ENCODE results near the gene EDRF1.
"Not testable (repeated sequence)": the region's sequence is repeated elsewhere in the genome, so short reads cannot be mapped to it uniquely, and the experiment has no call there.

The EDRF1 gene, protein sequence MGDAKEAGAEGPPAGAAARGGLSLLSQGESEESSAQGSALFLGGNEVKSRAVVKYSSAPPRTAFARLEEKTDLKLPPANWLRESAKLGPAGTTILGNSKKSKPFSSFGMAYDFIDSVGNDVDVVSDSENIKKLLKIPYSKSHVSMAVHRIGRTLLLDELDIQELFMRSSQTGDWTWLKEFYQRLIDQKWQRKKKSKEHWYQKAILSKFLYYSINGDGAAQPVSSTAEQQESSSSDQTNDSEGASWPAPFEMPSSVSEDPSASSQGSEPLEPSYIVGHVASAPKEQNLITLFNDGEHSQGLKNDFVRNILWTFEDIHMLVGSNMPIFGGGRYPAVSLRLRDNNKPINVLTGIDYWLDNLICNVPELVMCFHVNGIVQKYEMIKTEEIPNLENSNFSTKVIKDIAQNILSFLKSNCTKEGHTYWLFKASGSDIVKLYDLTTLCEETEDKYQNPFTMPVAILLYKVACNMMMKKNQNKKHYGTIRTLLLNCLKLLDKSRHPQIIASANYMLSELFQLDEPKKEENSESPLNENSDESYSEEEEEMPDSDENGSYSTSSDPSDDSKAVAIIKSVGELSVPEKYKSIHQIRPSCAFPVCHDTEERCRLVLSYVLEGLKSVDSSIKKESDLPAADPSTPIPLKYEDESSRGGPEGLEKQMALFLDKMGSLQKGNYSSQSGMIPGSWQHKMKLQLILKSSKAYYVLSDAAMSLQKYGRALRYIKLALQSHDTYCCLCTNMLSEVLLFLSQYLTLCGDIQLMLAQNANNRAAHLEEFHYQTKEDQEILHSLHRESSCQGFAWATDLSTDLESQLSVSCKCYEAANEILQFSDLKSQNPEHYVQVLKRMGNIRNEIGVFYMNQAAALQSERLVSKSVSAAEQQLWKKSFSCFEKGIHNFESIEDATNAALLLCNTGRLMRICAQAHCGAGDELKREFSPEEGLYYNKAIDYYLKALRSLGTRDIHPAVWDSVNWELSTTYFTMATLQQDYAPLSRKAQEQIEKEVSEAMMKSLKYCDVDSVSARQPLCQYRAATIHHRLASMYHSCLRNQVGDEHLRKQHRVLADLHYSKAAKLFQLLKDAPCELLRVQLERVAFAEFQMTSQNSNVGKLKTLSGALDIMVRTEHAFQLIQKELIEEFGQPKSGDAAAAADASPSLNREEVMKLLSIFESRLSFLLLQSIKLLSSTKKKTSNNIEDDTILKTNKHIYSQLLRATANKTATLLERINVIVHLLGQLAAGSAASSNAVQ

DNA sequence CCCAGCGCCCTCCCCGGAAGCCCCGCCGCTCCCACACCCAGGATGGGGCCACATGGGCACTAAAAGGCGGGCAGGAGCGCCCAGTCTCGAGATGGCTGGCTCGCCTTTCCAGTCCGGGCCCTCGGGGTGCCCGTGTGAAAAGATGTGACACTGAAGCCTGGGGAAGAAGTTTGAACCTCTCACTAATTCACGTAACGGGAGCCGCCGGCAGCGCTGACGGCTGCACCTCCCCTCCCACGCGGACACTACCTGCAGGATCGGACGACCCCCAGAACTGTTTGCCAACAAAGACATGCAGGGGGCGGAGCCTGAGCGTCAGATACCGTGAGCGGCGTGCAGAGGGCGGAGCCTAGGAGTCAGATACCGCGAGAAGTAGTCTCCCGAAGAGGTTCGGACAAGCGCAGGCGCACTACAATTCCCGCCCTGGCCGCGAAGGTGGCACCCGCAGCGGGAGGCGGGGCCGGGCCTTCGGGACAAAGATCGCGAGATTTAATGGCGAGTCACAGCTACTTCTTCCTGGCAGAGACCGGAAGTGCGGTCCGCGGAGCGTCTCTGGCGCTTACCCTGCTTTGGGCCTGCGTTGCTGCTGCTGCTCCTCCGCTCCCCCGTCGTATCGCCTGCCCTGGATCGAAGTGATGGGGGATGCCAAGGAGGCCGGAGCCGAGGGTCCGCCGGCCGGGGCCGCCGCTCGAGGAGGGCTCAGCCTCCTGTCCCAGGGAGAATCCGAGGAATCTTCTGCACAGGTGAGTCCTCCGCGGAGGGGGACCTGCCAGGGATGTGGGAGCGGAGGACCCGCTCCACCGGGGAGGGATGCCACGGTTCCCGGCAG is at the start of gene EDRF1:
Gene EDRF1, plus strand, starts transcription at position 537 of the 829 bp plus-strand sequence. Its CDS starts 99 bp downstream, at position 636.
- no peak for DNase-seq

DNA sequence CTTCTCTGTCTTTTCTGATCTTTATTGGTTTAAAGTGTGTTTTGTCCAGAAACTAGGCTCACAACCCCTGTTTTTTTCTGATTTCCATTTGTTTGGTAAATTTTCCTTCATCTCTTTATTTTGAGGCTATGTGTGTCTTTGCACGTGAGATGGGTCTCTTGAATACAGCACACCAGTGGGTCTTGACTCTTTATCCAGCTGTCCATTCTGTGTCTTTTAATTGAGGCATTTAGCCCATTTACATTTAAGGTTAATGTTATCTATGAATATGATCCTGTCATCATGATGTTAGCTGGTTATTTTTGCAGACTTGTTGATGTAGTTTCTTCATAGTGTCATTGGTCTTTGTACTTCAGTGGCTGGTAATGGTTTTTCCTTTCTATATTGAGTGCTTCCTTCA is 46.6 kb upstream of the EDRF1 start:
- no peak for DNase-seq

- no peak for DNase-seq
These were observed 40.1 kb upstream of the EDRF1 start for GRCh38 chr10:125679436-125679835.

GRCh38 chr10:125683063-125683462 is 36.4 kb upstream of the EDRF1 start, which contains the start of gene TEX36:
Gene TEX36 (minus strand): TSS chr10:125683163. CDS start chr10:125682989, 174 bp downstream.
- DNase-seq = no peak

GRCh38 chr10:125683821-125684220 is 35.7 kb upstream of the EDRF1 start:
- no peak for DNase-seq

GRCh38 chr10:125684581-125684980 is 34.9 kb upstream of the EDRF1 start:
- DNase-seq = no peak

- no peak for DNase-seq
These were observed 31.9 kb upstream of the EDRF1 start for GRCh38 chr10:125687507-125688185.

DNA sequence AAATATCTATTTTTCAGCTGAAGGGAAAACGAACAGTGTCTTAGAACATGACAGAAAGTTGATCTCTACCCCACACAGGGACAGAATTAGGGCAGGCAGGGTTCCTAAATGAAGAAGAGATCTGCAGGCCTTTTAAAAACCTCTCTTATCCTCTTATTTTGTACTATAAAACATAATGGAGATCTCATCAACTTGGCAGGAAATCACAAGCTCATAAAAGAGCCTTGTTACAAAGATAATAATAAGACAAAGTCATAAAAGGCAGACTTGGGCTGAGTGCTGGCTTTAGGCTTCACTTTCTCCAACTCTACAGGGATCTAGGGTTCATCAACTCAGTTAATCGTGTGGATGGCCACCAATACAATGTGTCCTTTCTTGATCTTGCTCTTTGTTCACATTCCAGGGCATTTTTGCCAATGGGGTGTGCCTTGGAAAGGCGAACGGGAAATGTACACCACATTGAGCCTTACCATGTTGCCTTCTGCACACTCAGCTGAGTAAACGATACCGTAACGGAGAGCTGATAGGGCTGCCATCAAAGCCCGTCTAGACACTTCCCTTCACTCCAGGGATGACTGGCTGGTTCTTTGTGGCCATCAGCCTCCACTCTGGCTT is 29.4 kb upstream of the EDRF1 start:
- DNase-seq = no peak

GRCh38 chr10:125691160-125691981 is 28.1 kb upstream of the EDRF1 start:
- DNase-seq = no peak

DNA sequence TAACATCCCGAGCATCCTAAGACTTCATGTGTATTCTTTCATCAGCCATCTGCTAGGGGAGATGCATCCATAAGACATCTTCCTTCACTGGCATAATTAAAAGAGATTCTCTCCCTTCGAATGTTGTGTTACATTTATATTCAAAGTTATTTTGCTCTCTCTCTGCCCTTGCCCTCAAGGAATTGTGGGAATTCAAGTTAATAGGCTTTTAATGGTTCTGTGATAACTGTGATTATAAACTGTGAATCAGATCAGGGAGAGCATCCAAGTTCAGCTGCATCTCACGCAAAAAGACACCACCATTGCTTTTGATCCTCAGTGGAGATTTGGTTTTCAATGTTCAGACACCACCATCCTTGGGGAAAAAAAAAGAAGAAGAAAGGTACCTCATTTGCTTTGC is 27.3 kb upstream of the EDRF1 start:
- no peak for DNase-seq

DNA sequence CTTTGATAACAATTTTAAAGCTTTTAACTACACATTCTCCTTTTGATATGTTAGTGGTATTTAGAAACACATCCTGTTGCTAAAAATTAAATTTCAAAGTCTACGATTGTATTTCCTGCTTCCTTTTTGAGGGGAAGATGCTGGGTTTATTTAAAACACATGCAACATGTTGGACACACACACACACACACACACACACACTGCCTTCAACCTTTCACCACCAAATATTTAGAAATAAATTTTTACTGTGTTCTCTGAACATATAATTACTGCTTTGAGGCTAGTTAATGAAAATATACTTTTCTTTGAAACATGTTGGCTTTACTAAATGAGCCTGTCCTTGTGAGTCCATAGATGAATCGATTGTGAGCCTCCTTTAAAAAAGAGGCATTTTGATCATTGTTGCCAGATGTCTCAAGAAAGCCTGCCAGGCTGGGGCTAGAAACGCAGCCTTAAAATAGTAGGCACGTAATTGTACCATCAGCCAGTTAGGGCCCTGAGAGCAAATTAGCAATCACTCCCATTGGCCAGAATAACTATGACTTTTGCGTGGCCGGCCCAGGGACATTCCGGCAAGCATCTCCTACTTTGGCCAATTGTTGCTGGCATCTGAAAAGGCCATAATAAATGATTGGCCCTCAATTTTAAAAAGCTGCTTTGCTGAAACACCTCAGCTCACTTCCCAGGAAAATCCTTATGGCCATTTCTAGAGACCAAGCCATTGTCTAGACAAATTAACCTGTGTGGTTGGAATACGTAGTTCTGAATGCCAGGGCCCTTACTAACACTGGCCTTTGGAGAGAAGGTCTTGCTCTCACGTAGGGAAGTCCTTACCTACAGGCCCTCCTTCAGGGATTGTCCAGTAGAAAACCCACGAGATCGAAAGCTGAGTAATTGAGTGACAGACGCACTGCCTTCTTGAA is 26.6 kb upstream of the EDRF1 start:
- no peak for DNase-seq

GRCh38 chr10:125693524-125693847 is 26.0 kb upstream of the EDRF1 start:
- DNase-seq = no peak

- DNase-seq = no peak
These were observed 24.6 kb upstream of the EDRF1 start for GRCh38 chr10:125694883-125695282.

- not testable (repeated sequence) for DNase-seq
These were observed 22.6 kb upstream of the EDRF1 start for GRCh38 chr10:125696884-125697283.

DNA sequence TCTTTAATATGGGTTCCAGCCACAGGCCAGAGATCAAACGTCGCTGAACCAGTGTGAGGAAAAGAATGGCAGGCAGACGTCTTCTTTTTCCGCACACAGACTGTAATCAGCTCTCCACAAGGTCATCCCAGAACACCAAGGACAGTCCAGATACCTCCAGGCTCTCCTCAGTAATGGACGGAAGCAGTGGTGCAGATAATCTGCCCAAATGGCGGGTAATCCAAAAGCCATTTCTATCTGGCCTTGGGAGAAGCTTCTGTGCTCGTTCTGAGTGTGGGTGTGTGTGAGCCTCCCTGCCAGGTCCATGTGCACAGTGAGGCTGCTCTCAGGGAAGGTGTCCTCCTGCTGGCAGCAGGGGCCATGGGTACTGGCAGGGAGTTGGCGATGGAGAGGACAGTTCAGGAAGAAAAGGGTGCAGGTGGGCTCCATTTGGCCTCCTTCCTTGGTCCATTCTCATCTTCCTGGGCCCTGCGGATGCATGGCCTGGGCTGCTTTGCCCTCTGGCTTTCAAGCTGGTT is 21.0 kb upstream of the EDRF1 start:
- DNase-seq = no peak

DNA sequence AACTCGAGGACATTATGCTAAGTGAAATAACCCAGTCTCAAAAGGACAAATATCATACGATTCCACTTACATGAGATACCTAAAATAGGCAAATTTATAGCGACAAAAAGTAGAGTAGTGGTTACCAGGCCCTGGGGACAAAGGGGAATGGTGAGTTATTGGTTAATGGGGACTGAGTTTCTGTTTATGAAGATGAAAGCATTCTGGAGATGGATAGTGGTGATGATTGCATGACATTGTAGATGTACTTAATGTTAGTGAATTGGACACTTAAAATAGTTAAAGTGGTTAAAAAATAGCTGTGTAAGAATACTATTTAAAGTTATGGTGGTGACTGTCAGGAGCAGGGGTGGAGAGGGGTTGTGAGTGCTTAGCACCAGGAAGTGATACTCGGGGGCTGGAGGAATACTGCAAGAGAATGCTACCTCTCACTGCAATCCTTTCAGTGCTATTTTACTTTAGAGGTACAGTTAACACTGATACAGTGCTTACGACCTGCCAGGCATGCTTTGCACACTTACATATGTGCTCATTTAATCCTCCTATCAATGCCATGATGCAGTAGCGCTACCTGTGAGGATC is 19.9 kb upstream of the EDRF1 start:
- no peak for DNase-seq

DNA sequence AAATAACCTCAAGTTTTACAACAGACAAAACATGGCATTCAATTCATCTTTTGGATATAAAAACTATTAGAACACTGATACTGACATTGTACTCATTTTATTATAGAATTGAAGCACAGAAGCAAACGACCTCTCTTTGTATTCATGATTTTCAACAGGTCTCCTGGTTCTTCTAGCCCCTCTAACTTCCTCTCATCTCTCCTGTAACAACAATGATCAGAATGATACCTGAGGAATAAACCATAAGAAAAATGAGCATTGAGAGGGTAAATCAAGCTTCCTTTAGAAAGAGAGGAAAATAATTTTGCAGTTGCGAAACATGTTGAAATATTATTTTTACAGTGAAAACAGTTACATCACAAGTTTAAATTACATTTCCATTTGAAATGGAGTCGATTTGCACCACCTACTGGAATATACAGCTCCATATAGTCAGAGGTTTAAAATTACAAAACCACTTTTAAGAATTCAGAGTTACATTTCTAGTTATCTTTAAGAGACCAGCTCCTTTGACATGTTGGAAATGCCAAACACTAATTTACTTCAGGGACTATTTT is 19.1 kb upstream of the EDRF1 start:
- no peak for DNase-seq

Measured in cortex of kidney (tissue), 1 donor.